ENCODE results near the gene EEF1G.
"Not testable (repeated sequence)": the region's sequence is repeated elsewhere in the genome, so short reads cannot be mapped to it uniquely, and the experiment has no call there.

The EEF1G gene

GRCh38 chr11:62555464-62556107 lies 18.1 kb downstream of the EEF1G start:
- peak; percentile 68 for DNase-seq (ENCODE audit: low read depth)

- DNase-seq (ENCODE audit: low read depth), result peak; percentile 52
These were observed 19.1 kb downstream of the EEF1G start for GRCh38 chr11:62554387-62555167.

- DNase-seq (ENCODE audit: low read depth), result no peak
These were observed 19.8 kb downstream of the EEF1G start for GRCh38 chr11:62553839-62554361.

GRCh38 chr11:62553080-62553838 lies 20.4 kb downstream of the EEF1G start:
- DNase-seq (ENCODE audit: low read depth), result peak; percentile 96

GRCh38 chr11:62552485-62553079 lies 21.1 kb downstream of the EEF1G start:
- DNase-seq (ENCODE audit: low read depth), result peak; percentile 40

- DNase-seq (ENCODE audit: low read depth), result not testable (repeated sequence)
These were observed 23.2 kb downstream of the EEF1G start for GRCh38 chr11:62550478-62550877.

- no peak for DNase-seq (ENCODE audit: low read depth)
These were observed 25.0 kb downstream of the EEF1G start for GRCh38 chr11:62548545-62549335.

GRCh38 chr11:62547691-62548281 lies 25.9 kb downstream of the EEF1G start:
- DNase-seq (ENCODE audit: low read depth), result no peak

- DNase-seq (ENCODE audit: low read depth), result peak; percentile 51
These were observed 26.6 kb downstream of the EEF1G start for GRCh38 chr11:62546929-62547625.

- DNase-seq (ENCODE audit: low read depth), result peak; percentile 78
These were observed 27.3 kb downstream of the EEF1G start, which contains the start of gene AHNAK for GRCh38 chr11:62546244-62546928. AHNAK (minus strand) TSS chr11:62546806; CDS start chr11:62536098, 10,708 bp downstream.

- DNase-seq (ENCODE audit: low read depth), result peak; percentile 90
These were observed 28.1 kb downstream of the EEF1G start for GRCh38 chr11:62545437-62546243.

GRCh38 chr11:62544581-62545436 lies 28.9 kb downstream of the EEF1G start:
- no peak for DNase-seq (ENCODE audit: low read depth)

- DNase-seq (ENCODE audit: low read depth), result no peak
These were observed 29.8 kb downstream of the EEF1G start for GRCh38 chr11:62543680-62544444.

- peak; percentile 92 for DNase-seq (ENCODE audit: low read depth)
These were observed 30.7 kb downstream of the EEF1G start for GRCh38 chr11:62542750-62543567.

- DNase-seq (ENCODE audit: low read depth), result no peak
These were observed 31.5 kb downstream of the EEF1G start for GRCh38 chr11:62542111-62542745.
